Measurements from ENCODE around the gene WNT8A.

The WNT8A gene

DNA sequence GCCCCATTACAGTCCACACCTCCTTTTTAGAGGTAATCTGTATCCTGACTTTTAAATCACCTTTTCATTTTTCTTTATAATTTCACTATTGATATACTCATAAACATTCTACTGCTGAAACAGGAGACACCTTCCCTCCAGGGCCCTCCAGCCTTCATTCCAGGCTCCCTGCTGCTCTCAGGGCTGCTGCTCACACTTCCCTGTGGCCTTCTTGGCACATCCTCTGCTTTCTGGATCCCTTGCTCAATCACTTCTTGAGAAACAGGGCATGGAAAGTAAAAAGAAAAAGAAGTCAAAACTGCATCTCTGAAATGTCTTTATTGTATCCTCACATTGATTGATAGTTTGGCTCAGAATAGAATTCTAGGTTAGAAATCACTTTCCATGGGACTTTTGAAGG, 19.3 kb upstream of the WNT8A start:
- Histone ChIP-seq H3K36me3 (ENCODE audit: insufficient read depth, low read length) (no peaks in the 10 kb centered on the region), H3K27me3 (ENCODE audit: insufficient read depth, low read length, poor library complexity) (no peaks in the 10 kb centered on the region), H3K27ac (ENCODE audit: low read length) (no peak overlapping the region), H2AFZ (ENCODE audit: low read depth, low read length) (no peak overlapping the region), H3K4me2 (ENCODE audit: insufficient read depth, low read length) (no peak overlapping the region), H3K4me3 (ENCODE audit: low read depth in 1 of 2, low read length in 2 of 2) (no peak overlapping the region), H3K79me2 (ENCODE audit: insufficient read depth, low read length) (no peaks in the 10 kb centered on the region), H3K4me1 (ENCODE audit: insufficient read depth, low read length) (no peaks in the 10 kb centered on the region), H3K9ac (ENCODE audit: low read depth, low read length) (no peak overlapping the region), H3K9me3 (ENCODE audit: insufficient read depth, low read length, severe bottlenecking) (no peaks in the 10 kb centered on the region), H4K20me1 (ENCODE audit: insufficient read depth, low read length) (no peaks in the 10 kb centered on the region)
- no peak for TF ChIP-seq EZH2 (IDR thresholded peaks at IDR 0.05; ENCODE audit: borderline replicate concordance, low read depth, low read length, severe bottlenecking)
- TF ChIP-seq, protein P1, sequence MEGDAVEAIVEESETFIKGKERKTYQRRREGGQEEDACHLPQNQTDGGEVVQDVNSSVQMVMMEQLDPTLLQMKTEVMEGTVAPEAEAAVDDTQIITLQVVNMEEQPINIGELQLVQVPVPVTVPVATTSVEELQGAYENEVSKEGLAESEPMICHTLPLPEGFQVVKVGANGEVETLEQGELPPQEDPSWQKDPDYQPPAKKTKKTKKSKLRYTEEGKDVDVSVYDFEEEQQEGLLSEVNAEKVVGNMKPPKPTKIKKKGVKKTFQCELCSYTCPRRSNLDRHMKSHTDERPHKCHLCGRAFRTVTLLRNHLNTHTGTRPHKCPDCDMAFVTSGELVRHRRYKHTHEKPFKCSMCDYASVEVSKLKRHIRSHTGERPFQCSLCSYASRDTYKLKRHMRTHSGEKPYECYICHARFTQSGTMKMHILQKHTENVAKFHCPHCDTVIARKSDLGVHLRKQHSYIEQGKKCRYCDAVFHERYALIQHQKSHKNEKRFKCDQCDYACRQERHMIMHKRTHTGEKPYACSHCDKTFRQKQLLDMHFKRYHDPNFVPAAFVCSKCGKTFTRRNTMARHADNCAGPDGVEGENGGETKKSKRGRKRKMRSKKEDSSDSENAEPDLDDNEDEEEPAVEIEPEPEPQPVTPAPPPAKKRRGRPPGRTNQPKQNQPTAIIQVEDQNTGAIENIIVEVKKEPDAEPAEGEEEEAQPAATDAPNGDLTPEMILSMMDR (IDR thresholded peaks at IDR 0.05; ENCODE audit: borderline replicate concordance, extremely low read depth, low read length, poor library complexity, severe bottlenecking), result no peak
- ATAC-seq (ENCODE audit: insufficient read depth, low read depth) (no peak), DNase-seq (no peak)

- Histone ChIP-seq H3K79me2 (ENCODE audit: insufficient read depth, low read length) (no peaks in the 10 kb centered on the region), H3K27ac (ENCODE audit: low read length) (no peak overlapping the region), H3K9me3 (ENCODE audit: insufficient read depth, low read length, severe bottlenecking) (no peaks in the 10 kb centered on the region), H3K4me3 (ENCODE audit: low read depth in 1 of 2, low read length in 2 of 2) (no peak overlapping the region), H3K27me3 (ENCODE audit: insufficient read depth, low read length, poor library complexity) (no peaks in the 10 kb centered on the region), H3K36me3 (ENCODE audit: insufficient read depth, low read length) (no peaks in the 10 kb centered on the region), H3K4me1 (ENCODE audit: insufficient read depth, low read length) (no peaks in the 10 kb centered on the region), H3K4me2 (ENCODE audit: insufficient read depth, low read length) (no peak overlapping the region), H3K9ac (ENCODE audit: low read depth, low read length) (no peak overlapping the region), H4K20me1 (ENCODE audit: insufficient read depth, low read length) (no peaks in the 10 kb centered on the region), H2AFZ (ENCODE audit: low read depth, low read length) (peak overlapping the region; percentile 42; the same call in 1 of the 2 replicates)
- TF ChIP-seq EZH2 (IDR thresholded peaks at IDR 0.05; ENCODE audit: borderline replicate concordance, low read depth, low read length, severe bottlenecking), result no peak
- TF ChIP-seq, protein P1 (IDR thresholded peaks at IDR 0.05; ENCODE audit: borderline replicate concordance, extremely low read depth, low read length, poor library complexity, severe bottlenecking), result peak; percentile 59
- DNase-seq (peak; percentile 15), ATAC-seq (ENCODE audit: insufficient read depth, low read depth) (peak; percentile 56; the same call in 1 of the 3 replicates)
Measured at GRCh38 chr5:138065102-138065501, 18.7 kb upstream of the WNT8A start.

DNA sequence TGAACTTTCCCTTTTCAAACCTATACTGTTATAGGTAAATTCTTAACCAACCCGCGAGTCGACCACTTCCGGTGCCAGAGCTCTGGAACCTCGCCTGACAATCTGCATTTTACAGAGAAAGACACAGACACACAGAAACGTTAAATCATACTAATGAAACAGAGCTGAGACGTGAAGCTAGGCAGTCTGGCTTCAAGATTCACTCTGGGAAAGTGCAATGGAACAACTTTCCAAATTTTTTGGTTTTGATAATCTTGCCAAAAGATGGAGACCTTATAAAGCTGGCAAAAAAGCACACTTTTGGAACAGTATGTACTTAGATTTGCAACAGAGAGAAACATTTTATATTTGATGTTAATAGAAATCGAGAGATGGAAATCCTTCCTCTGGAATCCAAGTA, 15.9 kb upstream of the WNT8A start:
- Histone ChIP-seq H3K27me3 (ENCODE audit: insufficient read depth, low read length, poor library complexity) (no peaks in the 10 kb centered on the region), H2AFZ (ENCODE audit: low read depth, low read length) (no peak overlapping the region), H3K4me2 (ENCODE audit: insufficient read depth, low read length) (no peak overlapping the region), H3K36me3 (ENCODE audit: insufficient read depth, low read length) (no peaks in the 10 kb centered on the region), H3K27ac (ENCODE audit: low read length) (no peak overlapping the region), H4K20me1 (ENCODE audit: insufficient read depth, low read length) (no peaks in the 10 kb centered on the region), H3K9ac (ENCODE audit: low read depth, low read length) (no peak overlapping the region), H3K79me2 (ENCODE audit: insufficient read depth, low read length) (no peaks in the 10 kb centered on the region), H3K4me1 (ENCODE audit: insufficient read depth, low read length) (no peaks in the 10 kb centered on the region), H3K9me3 (ENCODE audit: insufficient read depth, low read length, severe bottlenecking) (no peaks in the 10 kb centered on the region), H3K4me3 (ENCODE audit: low read depth in 1 of 2, low read length in 2 of 2) (no peak overlapping the region)
- TF ChIP-seq EZH2 (IDR thresholded peaks at IDR 0.05; ENCODE audit: borderline replicate concordance, low read depth, low read length, severe bottlenecking), result no peak
- TF ChIP-seq, protein P1 (IDR thresholded peaks at IDR 0.05; ENCODE audit: borderline replicate concordance, extremely low read depth, low read length, poor library complexity, severe bottlenecking), result no peak
- ATAC-seq (ENCODE audit: insufficient read depth, low read depth) (no peak), DNase-seq (no peak)
